ENCODE results near the gene LBR.
"Not testable (repeated sequence)": the region's sequence is repeated elsewhere in the genome, so short reads cannot be mapped to it uniquely, and the experiment has no call there.

Gene LBR

DNA sequence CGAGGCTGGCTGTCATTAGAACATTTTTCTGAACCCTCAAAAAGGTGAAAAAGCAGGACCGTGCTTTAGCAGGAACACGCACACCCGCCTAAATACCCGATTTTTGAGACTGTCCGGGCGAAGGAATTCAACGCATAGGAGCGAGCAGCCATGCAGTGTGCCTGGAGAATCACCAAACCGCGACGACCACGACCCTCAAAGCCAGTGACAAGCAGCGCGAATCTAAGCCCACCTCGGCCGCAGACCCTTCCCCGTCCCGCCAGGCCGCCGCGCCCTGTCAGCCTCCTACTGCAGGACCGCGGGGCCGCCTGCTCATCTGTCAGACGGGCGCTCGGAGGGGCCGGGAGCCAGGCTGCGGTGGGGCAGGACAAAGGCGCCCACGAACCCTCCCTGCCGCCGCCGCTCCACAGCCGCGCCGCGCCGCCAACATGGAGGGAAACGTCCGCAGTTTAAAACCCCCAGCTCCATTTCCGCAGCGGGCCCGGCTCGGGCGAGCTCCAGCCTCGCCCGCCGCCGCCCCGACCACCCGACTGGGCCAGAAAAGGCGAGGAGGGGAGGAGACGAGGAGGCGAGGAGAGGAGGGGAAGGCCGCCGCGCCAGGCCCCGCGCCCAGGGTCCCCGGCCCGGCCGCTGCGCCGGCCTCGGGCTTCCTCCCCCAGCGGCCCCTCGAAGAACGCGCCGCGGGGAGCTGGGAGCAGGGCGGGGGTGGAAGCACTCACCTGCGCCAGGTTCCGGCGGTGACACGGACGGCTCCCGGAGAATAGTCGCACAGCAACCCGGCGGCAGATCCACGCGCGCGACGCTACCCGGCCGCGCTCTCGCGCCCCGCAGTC lies at the start of gene LBR:
TSS of gene LBR (minus strand) at position 804 of the 833 bp plus-strand sequence. CDS start 3,963 bp downstream, outside the sequence.
- DNase-seq, result no peak

DNA sequence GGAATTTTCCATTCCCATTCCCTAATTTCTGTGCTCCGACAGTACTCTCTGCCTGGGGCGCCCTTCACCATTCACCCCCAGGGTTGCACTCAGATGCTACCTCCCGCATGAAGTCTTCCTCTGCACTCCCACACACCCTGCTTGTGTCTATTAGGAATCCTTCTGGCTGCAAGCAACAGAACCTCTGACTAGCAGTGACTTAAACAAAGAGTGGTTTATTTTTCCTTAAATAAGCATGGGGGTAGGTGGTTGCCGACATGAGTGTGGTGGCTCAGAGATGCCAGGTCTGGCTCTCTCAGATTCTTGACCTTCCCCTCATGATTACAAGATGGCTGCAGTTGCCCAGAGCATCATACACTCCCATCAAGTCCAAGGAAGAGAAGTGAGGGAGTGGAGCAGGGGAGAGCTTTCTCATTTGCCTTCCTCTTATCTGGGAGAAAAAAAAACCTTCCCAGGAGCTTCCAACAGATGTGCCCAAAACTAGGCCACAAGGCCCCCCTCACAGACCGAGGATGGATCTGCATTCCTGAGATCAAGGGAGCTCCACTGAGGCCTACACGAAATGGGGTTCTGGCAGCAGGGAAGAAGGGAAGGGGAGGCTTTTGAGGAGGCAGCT lies 49.6 kb upstream of the LBR start:
- no peak for DNase-seq

GRCh38 chr1:225476538-225476988 lies 48.7 kb upstream of the LBR start:
- DNase-seq, result peak; percentile 26

- no peak for DNase-seq
These were observed 48.3 kb upstream of the LBR start for GRCh38 chr1:225476100-225476511.

DNA sequence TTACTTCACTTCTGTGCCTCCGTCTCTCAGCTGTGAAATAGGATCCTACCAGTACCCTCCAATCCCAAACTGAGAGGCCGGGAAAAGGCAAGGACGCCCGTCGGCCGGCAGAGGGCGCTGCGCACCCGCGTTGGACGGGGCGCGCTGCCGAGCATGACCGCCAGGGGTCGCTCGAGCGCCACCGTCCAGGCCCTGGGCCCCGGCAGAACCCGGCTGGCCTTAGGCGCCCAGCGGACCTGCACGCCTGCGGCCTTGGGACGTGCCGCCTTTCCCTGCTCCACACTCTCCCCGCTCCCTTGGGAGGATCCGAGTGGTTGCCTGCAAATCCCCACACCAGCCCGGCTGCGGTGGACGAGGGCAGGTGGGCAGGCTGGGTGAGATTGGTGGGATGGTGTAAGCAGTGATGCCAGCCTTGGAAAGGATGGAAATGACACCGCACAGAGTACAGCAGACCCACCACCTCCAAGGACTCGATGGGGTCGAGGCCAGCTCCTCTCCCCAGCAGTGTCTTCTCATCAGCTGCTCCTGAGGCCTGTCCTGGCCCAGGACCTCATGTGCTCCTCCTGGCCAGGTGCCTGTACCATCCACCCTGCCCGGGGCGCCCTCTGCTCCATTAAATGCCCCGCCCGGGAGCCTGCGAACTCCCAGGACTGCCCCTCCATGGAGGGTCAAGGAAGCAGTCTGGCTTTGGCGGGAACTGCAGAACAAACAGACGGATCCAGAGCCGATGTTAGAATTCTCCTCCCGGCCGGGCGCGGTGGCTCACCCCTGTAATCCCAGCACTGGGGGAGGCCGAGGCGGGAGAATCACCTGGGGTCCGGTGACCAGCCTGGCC lies 47.4 kb upstream of the LBR start:
- peak; percentile 27 for DNase-seq

DNA sequence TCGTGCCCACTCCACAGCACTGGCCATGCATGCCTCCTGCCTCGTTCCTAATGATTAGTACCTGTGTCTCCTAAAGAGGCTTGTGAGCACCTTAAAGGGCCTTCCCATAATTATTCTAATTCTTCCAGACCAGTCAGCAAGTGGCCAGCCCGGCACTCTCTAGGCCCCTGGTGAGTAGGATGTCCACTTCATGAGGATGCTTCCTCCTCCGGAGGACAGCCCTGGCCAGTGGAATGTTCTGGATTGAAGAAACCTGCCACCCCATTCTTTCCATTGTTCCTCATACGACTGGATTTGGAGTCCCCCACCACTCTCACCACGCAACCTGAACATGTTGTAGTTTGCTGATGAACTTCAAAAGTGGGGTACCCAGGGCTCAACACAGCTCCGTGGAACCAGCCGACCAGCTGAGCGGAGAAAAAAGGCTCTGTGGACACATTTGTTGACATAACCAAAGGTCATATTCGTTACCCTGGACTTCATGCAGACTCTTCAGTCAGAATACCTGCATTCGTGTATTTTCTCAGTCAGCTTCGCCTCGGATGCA lies 46.7 kb upstream of the LBR start:
- DNase-seq, result no peak

GRCh38 chr1:225473676-225474438 lies 46.0 kb upstream of the LBR start:
- DNase-seq, result not testable (repeated sequence)

DNA sequence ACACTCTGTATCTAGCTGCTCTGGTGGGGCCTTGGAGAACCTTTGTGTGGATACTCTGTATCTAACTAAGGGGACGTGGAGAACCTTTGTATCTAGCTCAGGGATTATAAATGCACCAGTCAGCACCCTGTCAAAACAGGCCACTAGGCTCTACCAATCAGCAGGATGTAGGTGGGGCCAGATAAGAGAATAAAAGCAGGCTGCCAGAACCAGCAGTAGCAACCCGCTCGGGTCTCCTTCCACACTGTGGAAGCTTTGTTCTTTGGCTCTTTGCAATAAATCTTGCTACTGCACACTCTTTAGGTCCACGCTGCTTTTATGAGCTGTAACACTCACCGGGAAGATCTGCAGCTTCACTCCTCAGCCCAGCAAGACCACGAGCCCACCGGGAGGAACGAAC lies 45.4 kb upstream of the LBR start:
- DNase-seq, result not testable (repeated sequence)

GRCh38 chr1:225471453-225472301 lies 43.8 kb upstream of the LBR start:
- DNase-seq, result no peak

DNA sequence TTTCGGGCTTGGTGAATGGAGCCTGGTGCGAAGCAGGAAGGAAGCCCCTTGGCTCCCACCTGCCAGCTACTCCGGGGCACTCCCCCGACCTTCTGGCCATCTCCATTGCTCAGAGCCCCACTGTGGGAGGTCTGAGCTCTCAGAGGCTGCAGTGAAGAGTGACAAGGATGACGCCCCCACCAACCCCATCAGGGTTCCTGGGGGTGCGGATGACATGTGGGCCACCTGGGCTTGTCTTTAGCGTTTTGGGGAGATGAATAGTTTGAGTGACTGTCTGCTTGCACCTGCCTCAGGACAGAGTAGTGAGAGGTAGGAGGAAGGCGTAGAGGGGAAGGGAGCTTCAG lies 43.2 kb upstream of the LBR start:
- no peak for DNase-seq

DNA sequence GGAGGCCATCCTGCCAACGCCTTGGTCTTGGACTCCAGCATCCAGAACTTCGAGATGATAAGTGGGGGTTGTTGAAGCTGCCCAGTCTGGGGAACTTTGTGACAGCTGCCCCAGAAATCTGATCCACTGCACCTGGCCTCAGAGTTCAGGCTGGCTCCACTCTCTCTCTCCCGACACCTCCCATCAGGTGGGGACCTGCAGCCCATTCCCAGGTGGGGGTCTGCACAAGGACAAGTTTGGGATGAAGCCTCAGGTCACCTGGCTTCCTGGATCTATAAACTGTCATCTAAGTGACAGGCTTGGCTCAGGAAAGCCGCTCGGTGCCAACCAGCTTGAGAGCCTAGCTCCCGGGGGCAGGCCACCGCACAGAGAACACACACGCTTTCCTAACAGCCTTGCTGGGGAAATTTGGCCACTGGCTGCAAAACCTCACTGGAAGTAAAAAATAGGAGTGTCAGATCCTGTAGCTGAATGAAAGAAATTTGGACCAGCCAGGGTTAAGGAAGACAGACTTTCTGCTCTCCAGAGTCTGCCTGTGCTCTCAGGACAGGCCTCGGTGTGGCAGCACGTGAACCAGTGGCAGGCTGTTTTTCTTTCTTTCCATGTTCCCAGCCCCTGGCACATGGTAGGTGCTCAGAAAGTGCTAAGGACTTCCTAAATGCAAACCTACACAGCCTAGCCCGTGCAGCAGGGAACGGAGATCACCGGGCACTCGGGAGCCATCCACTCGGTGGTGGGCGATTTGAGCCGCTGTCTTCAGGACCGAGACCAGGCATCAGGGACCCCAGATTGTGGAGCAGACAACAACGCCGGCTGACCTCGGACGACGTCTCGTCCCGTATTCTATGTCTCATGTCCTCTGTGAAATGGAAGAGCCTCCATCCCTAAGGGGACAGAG lies 42.6 kb upstream of the LBR start:
- no peak for DNase-seq

GRCh38 chr1:225469051-225469450 lies 41.2 kb upstream of the LBR start:
- DNase-seq, result no peak

DNA sequence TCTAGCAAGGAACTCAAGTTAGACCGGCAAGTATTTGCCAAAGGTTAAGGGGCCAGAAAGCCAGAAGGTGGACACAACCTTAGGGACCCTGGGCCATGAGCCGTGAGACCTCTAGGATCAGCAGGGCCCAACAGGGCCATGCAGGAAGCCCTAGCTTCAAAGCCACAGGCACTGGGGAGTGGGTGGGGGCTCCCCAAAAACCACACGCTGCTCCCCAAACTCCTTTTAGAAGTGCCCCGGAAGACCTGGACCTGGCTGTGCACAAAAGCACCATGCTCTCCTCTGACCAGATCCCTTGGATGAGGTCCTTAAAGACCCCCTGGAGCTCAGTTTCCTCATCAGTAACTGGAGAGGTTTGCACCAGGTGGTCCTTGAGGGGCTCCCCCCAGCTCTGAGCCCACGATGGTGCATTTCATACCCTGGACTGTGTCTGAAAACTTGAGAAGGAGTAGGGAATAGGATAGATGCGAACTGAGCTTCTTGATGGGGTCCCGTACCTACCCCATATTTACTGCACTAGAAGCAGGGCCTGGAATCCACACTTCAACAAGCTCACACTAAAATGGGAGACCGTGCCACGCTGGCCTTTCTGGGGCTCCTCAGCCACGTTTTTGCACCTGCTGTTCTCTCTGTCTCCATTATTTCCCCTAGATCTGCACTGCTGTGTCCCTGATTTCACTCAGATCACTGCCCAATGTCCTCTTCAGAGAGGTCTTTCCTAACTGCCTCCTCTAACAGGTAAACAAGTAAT lies 40.6 kb upstream of the LBR start:
- no peak for DNase-seq

DNA sequence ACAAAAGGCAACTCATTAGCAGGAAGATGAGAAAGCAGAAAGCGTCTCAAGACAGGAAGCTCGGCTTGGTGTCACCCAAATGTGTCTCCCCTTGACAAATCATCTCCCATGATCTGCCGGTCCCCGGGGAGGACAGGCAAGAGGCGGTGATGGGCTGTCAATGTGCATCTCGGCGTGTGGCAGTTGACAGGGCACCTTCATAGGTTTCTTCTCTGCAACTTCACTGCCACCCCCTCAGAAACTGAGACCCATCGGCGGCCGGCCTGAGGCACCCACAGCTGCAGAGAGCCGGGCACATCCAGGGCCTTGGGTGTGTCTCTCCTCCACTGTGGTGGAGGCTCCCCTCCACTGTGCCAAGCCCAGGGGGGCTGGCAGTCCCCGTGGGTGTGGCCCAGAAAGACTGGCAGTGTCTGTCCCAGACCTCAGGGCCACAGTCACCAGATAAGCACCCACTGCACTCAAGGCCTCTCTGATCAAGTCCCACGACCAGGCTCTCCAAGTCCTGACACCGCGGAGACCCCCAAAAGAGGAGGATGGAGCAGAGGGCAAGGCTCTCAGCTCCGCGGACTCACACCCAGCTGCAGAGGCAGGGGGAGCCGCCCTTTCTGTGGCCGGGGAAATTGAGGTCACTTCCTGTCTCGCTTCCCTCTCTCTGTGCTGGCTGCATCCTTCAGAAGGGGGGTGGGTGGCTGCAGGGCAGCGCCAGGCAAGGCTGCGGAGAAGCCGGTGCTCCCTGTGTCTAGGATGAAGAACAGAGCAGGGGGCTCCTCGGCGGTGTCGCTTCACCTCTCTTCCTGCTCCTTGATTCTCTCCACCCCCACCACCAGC lies 39.6 kb upstream of the LBR start:
- peak; percentile 88 for DNase-seq

DNA sequence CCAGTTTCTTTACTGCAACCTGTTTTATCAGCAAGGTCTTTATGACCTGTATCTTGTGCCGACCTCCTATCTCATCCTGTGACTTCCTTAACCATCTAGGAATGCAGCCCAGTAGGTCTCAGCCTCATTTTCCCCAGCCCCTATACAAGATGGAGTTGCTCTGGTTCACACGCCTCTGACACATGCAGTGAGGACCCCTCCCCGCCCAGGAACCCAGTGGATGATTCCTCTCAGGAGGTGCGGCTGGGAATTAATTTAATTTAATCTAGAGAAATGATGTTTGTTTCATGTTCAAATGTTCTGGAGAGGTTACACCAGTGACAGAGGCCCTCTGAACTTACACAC lies 39.0 kb upstream of the LBR start:
- DNase-seq, result no peak

DNA sequence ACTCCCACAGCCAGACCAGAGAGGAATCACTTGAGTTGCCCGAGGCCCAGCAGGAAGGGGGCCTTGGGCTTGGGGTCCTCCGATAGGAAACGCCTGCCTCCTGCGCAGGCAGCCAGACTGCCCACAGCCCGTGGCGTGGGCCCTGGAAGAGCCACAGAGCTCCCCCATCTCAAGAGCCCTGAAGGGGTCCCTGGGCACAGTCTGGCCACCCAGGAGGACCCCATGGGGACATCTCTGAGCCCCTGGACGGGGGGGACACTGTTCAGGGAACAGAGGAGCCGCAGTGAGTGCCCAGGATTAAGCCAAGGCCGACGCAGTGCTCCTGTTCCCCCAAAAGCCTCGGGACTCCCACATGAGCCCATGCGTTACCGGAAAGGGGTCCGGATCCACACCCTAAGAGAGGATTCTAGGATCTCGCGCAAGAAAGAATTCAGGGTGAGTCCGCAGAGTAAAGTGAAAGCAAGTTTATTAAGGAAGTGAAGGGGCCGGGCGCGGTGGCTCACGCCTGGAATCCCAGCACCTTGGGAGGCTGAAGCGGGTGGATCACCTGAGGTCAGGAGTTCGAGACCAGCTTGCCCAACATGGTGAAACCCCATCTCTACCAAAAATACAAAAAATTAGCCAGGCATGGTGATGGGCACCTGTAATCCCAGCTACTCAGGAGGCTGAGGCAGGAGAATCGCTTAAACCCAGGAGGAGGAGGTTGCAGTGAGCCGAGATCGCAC lies 38.1 kb upstream of the LBR start:
- no peak for DNase-seq

DNA sequence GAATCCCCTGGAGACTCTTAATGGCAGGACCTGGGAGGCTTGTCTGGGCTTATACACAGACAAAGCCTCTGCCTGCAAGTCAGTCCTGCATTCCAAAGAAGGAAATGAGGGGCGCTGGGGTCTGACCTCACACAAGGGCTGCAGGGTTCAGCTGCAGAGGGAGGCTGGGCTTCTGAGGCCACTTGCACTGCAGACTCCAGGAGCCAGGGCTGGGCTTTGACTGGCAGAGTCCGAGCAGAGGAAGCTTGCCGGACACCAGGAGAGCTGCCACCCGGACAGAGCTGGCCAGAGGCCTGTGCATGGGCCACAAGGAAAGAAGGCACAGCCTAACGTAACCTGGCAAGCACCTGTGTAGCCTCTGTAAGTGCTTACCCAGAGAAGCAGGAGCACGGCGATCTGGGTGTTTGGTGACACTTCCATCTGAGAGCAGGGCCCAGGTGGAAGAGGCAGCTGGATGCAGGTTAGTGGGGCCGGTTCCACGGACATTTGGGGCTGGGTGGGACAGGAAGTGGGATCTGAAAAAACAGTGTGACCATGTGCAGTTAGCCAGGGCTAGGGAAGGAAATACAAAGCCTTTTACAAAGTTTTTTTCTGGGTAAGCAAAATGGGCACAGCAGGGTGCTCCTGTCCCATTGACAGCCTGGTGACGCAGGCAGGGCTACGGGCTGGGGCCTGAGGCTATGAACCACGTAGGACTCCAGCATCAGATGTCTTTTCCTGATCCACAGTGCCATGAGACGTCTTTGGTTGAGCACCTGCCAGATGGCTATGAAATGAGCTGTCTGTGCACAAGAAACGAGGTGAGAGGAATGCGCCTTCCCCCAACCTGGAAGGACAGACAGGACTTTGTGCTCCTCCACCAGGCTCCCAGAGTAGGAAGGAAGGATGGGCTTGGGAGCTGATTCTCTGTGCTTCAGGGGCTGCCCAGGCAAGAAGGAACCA lies 37.3 kb upstream of the LBR start:
- DNase-seq, result no peak
